ENCODE results near the gene ALS2CL. TPM values are rescaled to one million over a fixed set of nuclear protein-coding genes. Genes with fewer than 3 reads are reported as not detected.

The ALS2CL gene
- total RNA-seq, 1 experiment from 2014 or later: 0.24 TPM

GRCh38 chr3:46677411-46677726, 16.1 kb downstream of the ALS2CL start:
- no peaks in the 10 kb centered on the region for H3K36me3 ChIP-seq (ENCODE audit: insufficient read depth, low read length, poor library complexity, severe bottlenecking)
- H3K4me3 ChIP-seq (ENCODE audit: low read depth, low read length, poor library complexity, severe bottlenecking): no peak overlapping the region
- H3K27ac ChIP-seq (ENCODE audit: low read depth, low read length, poor library complexity, severe bottlenecking): no peak overlapping the region
- POLR2A ChIA-PET (ENCODE audit: low non-redundant PET): no interaction called here
- no TSS peak for BruUV-seq (replicated peaks)
- H3K9me3 ChIP-seq (ENCODE audit: low read depth, low read length, poor library complexity, severe bottlenecking): no peaks in the 10 kb centered on the region
- H3K4me1 ChIP-seq (ENCODE audit: insufficient read depth, low read length, poor library complexity, severe bottlenecking): no peaks in the 10 kb centered on the region
- no peaks in the 10 kb centered on the region for H3K27me3 ChIP-seq (replicated peaks; ENCODE audit: insufficient read depth, low read depth, low read length, poor library complexity)
- DNase-seq (ENCODE audit: low spot score): no peak
- CTCF ChIA-PET: no interaction called here
- intact Hi-C loops (cut with micrococcal nuclease; ENCODE audit: unreplicated experiment): no loop called here
- TF ChIP-seq EZH2 (IDR thresholded peaks at IDR 0.05; ENCODE audit: borderline replicate concordance, low read depth, low read length, poor library complexity, severe bottlenecking): no peak
- TF ChIP-seq, protein P1, sequence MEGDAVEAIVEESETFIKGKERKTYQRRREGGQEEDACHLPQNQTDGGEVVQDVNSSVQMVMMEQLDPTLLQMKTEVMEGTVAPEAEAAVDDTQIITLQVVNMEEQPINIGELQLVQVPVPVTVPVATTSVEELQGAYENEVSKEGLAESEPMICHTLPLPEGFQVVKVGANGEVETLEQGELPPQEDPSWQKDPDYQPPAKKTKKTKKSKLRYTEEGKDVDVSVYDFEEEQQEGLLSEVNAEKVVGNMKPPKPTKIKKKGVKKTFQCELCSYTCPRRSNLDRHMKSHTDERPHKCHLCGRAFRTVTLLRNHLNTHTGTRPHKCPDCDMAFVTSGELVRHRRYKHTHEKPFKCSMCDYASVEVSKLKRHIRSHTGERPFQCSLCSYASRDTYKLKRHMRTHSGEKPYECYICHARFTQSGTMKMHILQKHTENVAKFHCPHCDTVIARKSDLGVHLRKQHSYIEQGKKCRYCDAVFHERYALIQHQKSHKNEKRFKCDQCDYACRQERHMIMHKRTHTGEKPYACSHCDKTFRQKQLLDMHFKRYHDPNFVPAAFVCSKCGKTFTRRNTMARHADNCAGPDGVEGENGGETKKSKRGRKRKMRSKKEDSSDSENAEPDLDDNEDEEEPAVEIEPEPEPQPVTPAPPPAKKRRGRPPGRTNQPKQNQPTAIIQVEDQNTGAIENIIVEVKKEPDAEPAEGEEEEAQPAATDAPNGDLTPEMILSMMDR (conservative IDR thresholded peaks at IDR 0.05; ENCODE audit: low read depth, low read length): no peak

- no peaks in the 10 kb centered on the region for H3K36me3 ChIP-seq (ENCODE audit: insufficient read depth, low read length, poor library complexity, severe bottlenecking)
- H3K9me3 ChIP-seq (ENCODE audit: low read depth, low read length, poor library complexity, severe bottlenecking): no peaks in the 10 kb centered on the region
- TF ChIP-seq EZH2 (IDR thresholded peaks at IDR 0.05; ENCODE audit: borderline replicate concordance, low read depth, low read length, poor library complexity, severe bottlenecking): no peak
- TF ChIP-seq, protein P1 (conservative IDR thresholded peaks at IDR 0.05; ENCODE audit: low read depth, low read length): no peak
- intact Hi-C loops (cut with micrococcal nuclease; ENCODE audit: unreplicated experiment): no loop called here
- no peak for DNase-seq (ENCODE audit: low spot score)
- H3K4me3 ChIP-seq (ENCODE audit: low read depth, low read length, poor library complexity, severe bottlenecking): no peak overlapping the region
- H3K27me3 ChIP-seq (replicated peaks; ENCODE audit: insufficient read depth, low read depth, low read length, poor library complexity): no peaks in the 10 kb centered on the region
- ChIA-PET POLR2A (ENCODE audit: low non-redundant PET) (no interaction called here), CTCF (no interaction called here)
- H3K27ac ChIP-seq (ENCODE audit: low read depth, low read length, poor library complexity, severe bottlenecking): no peak overlapping the region
- BruUV-seq (replicated peaks): no TSS peak
- no peaks in the 10 kb centered on the region for H3K4me1 ChIP-seq (ENCODE audit: insufficient read depth, low read length, poor library complexity, severe bottlenecking)
These were observed 16.7 kb downstream of the ALS2CL start for GRCh38 chr3:46676601-46677410.

DNA sequence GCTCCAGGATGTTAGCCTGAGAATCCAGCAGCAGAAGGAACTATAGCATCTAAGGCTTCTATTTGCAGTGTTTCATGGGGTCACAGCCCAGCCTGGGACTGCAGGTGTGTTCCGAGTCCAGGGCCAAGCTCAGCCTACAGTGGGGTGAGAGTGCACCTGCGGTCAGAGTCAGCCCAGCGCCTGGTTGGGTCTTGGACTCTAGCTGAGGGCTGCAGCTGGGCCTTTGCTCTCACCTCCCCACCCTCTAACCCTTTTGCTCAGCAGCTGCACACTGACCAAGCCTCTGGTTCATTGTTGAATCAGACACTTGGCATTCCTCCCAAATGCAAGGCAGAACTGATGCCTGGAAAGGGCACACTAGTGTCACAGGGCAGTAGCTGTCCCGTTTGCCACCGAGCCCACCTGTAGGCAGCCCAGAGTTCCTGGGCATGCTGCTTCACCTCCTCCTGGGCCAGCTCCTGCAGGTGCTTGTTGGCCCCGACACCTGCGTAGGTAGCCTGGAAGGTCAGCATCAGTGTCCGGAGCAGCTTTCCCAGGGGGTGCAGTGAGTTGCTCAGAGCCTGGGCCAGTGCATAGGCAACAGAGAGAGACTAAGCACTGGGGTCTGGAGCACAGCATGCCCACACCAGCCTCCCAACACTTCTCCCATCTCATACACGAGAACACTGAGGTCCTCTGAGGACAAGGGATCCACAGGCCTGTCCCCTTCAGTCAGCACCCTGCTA, 17.5 kb downstream of the ALS2CL start:
- Histone ChIP-seq H3K27ac (ENCODE audit: low read depth, low read length, poor library complexity, severe bottlenecking) (no peak overlapping the region), H3K36me3 (ENCODE audit: insufficient read depth, low read length, poor library complexity, severe bottlenecking) (no peaks in the 10 kb centered on the region), H3K9me3 (ENCODE audit: low read depth, low read length, poor library complexity, severe bottlenecking) (no peaks in the 10 kb centered on the region), H3K4me3 (ENCODE audit: low read depth, low read length, poor library complexity, severe bottlenecking) (no peak overlapping the region), H3K27me3 (replicated peaks; ENCODE audit: insufficient read depth, low read depth, low read length, poor library complexity) (no peaks in the 10 kb centered on the region), H3K4me1 (ENCODE audit: insufficient read depth, low read length, poor library complexity, severe bottlenecking) (no peaks in the 10 kb centered on the region)
- DNase-seq (ENCODE audit: low spot score): no peak
- POLR2A ChIA-PET (ENCODE audit: low non-redundant PET): no interaction called here
- BruUV-seq (replicated peaks): no TSS peak
- CTCF ChIA-PET: no interaction called here
- TF ChIP-seq EZH2 (IDR thresholded peaks at IDR 0.05; ENCODE audit: borderline replicate concordance, low read depth, low read length, poor library complexity, severe bottlenecking): no peak
- TF ChIP-seq, protein P1 (conservative IDR thresholded peaks at IDR 0.05; ENCODE audit: low read depth, low read length): no peak
- intact Hi-C loops (cut with micrococcal nuclease; ENCODE audit: unreplicated experiment): no loop called here

Measured in A673 (cell line).